GM12878 (cell line): ENCODE results near the gene TCERG1L. TPM values are rescaled to one million over a fixed set of nuclear protein-coding genes. Genes with fewer than 3 reads are reported as not detected.

ENCODE experiments used
- ATAC-seq: fragments of 200-7000 bp; cut with Tn5 transposase; 3 replicates; pipeline ENCODE4 v1.9.1; 2020; ENCODE audit warnings: mild to moderate bottlenecking, moderate library complexity
- BruUV-seq: library from RNA; stranded (reverse); fragments of 400-500 nt; replicated peaks from 2 replicates; lab custom pipeline; 2021; lab: Mats Ljungman, UMichigan
- CTCF ChIA-PET: fragments of 300-600 bp; sonication (Branson Sonifier 250); formaldehyde crosslinking; extraction: SDS; loops from one replicate; lab custom pipeline; 2021; ENCODE audit warnings: inconsistent platforms; lab: Yijun Ruan, JAX
- POLR2A ChIA-PET: fragments of 350-600 bp; formaldehyde crosslinking; extraction: SDS; loops from one replicate; lab custom pipeline; 2021; ENCODE audit warnings: inconsistent platforms; lab: Charles Lee
- RAD21 ChIA-PET: fragments of 300-600 bp; sonication (Branson Sonifier 250); formaldehyde crosslinking; loops from one replicate; lab custom pipeline; 2023; ENCODE audit warnings: antibody characterized with exemption; ENCODE audit not compliant: unreplicated experiment; lab: Charles Lee
- SMC1A ChIA-PET: fragments of 300-600 bp; sonication (Branson Sonifier 250); formaldehyde crosslinking; loops from one replicate; lab custom pipeline; 2023; ENCODE audit not compliant: unreplicated experiment, uncharacterized antibody; lab: Charles Lee
- DNase-seq: peaks from one replicate; pipeline ENCODE4 v3.0.0-alpha.2; 2011; ENCODE audit warnings: low read depth, low spot score
- FAIRE-seq: peaks from 3 replicates; lab custom pipeline; 2011; peaks lifted over from hg19 to GRCh38; lab: Jason Lieb, UNC
- H2AFZ ChIP-seq: 2 replicates; pipeline ENCODE4 v1.6.0; 2011; ENCODE audit warnings: low read depth, low read length, control low read depth; ENCODE audit not compliant: control insufficient read depth
- H3K27ac ChIP-seq: 2 replicates; pipeline ENCODE4 v1.5.1; 2011; ENCODE audit warnings: control low read depth; ENCODE audit not compliant: control insufficient read depth, insufficient read depth
- H3K27me3 ChIP-seq, 2 experiments: replicated peaks in 1 of 2; 2 replicates each; pipeline versions ENCODE4 v1.6.0 to v1.6.1; 2011; ENCODE audit warnings: low read length in 1 of 2; ENCODE audit not compliant: control insufficient read depth in 2 of 2, insufficient read depth in 2 of 2
- H3K36me3 ChIP-seq, 2 experiments: 2 replicates each; pipeline ENCODE4 v1.5.1; 2011; ENCODE audit warnings: low read length in 1 of 2; ENCODE audit not compliant: control insufficient read depth in 2 of 2, insufficient read depth in 2 of 2
- H3K4me1 ChIP-seq: 2 replicates; pipeline ENCODE4 v1.6.1; 2011; ENCODE audit warnings: mild to moderate bottlenecking, low read length, moderate library complexity, mixed read lengths; ENCODE audit not compliant: control insufficient read depth, insufficient read depth
- H3K4me2 ChIP-seq: 2 replicates; pipeline ENCODE4 v1.6.0; 2011; ENCODE audit warnings: control low read depth; ENCODE audit not compliant: control insufficient read depth, insufficient read depth
- H3K4me3 ChIP-seq: fragments of 200-600 bp; sonication (generic); 2 replicates; pipeline ENCODE4 v1.5.1; 2016
- H3K79me2 ChIP-seq: 2 replicates; pipeline ENCODE4 v1.6.0; 2011; ENCODE audit warnings: low read length; ENCODE audit not compliant: control insufficient read depth, insufficient read depth
- H3K9ac ChIP-seq: 2 replicates; pipeline ENCODE4 v1.8.0; 2011; ENCODE audit warnings: low read length, control low read depth, mixed read lengths; ENCODE audit not compliant: control insufficient read depth, insufficient read depth
- H3K9me3 ChIP-seq: replicated peaks from 3 replicates; pipeline ENCODE4 v1.5.1; 2011; ENCODE audit warnings: mild to moderate bottlenecking, low read length; ENCODE audit not compliant: control insufficient read depth, insufficient read depth
- H4K20me1 ChIP-seq: 2 replicates; pipeline ENCODE4 v1.6.0; 2011; ENCODE audit not compliant: control insufficient read depth, insufficient read depth
- CHD2 ChIP-seq: IDR thresholded peaks from 2 replicates; pipeline ENCODE4 v1.6.1; 2011; ENCODE audit warnings: low read depth, low read length, improper control_type of control experiment, borderline replicate concordance
- HCFC1 ChIP-seq: fragments of 150-350 bp; IDR thresholded peaks from 2 replicates; pipeline ENCODE4 v1.6.1; 2014; ENCODE audit warnings: low read length
- HDAC6 ChIP-seq: fragments of 200-600 bp; sonication (generic); IDR thresholded peaks from one replicate; pipeline ENCODE4 v1.8.0; 2017; ENCODE audit warnings: antibody characterized with exemption; ENCODE audit not compliant: unreplicated experiment
- MXI1 ChIP-seq: fragments of 150-350 bp; IDR thresholded peaks from 2 replicates; pipeline ENCODE4 v1.6.1; 2011; ENCODE audit warnings: low read depth, mild to moderate bottlenecking, inconsistent platforms, low read length, improper control_type of control experiment
- NFIC ChIP-seq: IDR thresholded peaks from 2 replicates; pipeline ENCODE4 v1.6.1; 2012; ENCODE audit warnings: low read depth, mild to moderate bottlenecking, inconsistent platforms, low read length, moderate library complexity
- POLR2A ChIP-seq: IDR thresholded peaks from 2 replicates; pipeline ENCODE4 v1.6.1; 2011; ENCODE audit warnings: low read depth, mild to moderate bottlenecking, low read length
- RAD51 ChIP-seq: fragments of 450-650 bp; IDR thresholded peaks from 2 replicates; pipeline ENCODE4 v1.6.1; 2016; ENCODE audit warnings: moderate library complexity, mild to moderate bottlenecking, inconsistent platforms
- RELA ChIP-seq: fragments of 450-650 bp; IDR thresholded peaks from 2 replicates; pipeline ENCODE4 v1.8.0; 2014; ENCODE audit warnings: borderline replicate concordance; ENCODE audit not compliant: partially characterized antibody
- YBX1 ChIP-seq: fragments of 450-650 bp; IDR thresholded peaks from 2 replicates; pipeline ENCODE4 v1.6.1; 2016; ENCODE audit warnings: antibody characterized with exemption
- YY1 ChIP-seq: IDR thresholded peaks from 2 replicates; pipeline ENCODE4 v1.6.1; 2011; ENCODE audit warnings: low read depth, mild to moderate bottlenecking, low read length
- ZBED1 ChIP-seq: IDR thresholded peaks from 2 replicates; pipeline ENCODE4 v1.6.1; 2016; ENCODE audit warnings: borderline replicate concordance
- WGBS: methylation state at CpG from one replicate; pipeline ENCODE4 v1.1.6; 2016; ENCODE audit warnings: low lambda C conversion rate; ENCODE audit not compliant: insufficient replicate concordance, insufficient coverage; ENCODE audit errors: missing lambda C conversion rate; 5-methylcytosine and 5-hydroxymethylcytosine counted together
- in situ Hi-C: fragments of 300-500 bp; cut with MboI; formaldehyde crosslinking; loops from 9 replicates; pipeline ENCODE4 v1.14.3; 2018; ENCODE audit warnings: mixed read lengths
- intact Hi-C: fragments of 100-400 bp; cut with micrococcal nuclease; formaldehyde crosslinking; loops from one replicate; pipeline ENCODE4 v1.14.2; 2022; ENCODE audit not compliant: unreplicated experiment
- polyA plus RNA-seq, 11 experiments: library from polyadenylated mRNA; depleted of rRNA in 4 of 11; unstranded in 6 of 11; stranded (reverse) in 5 of 11; fragments of >200 nt; fragmentation: Nextera tagmentation in 4 of 11; fragmentation: Illumina TruSeq in 1 of 11; extraction: Ambion mirVana in 4 of 11; extraction: Trizol in 1 of 11; gene quantifications; 1 replicate in 1 of 11; 2 replicates in 10 of 11; pipeline versions ENCODE4 v1.2.1 to v1.2.3, GENCODE V29; 2011 to 2016; ENCODE audit warnings: inconsistent platforms in 2 of 11, missing spikeins in 2 of 11, low read depth in 1 of 11
- total RNA-seq, 4 experiments: library from RNA; depleted of rRNA in 3 of 4; stranded (reverse); fragments of >200 nt in 3 of 4; fragmentation: Illumina TruSeq in 1 of 4; extraction: Trizol in 1 of 4; gene quantifications; 2 replicates each; pipeline versions ENCODE4 v1.2.1 to v1.2.3, GENCODE V29; 2013 to 2021
- TF ChIP-seq, protein P1 (sequence below): IDR thresholded peaks from 2 replicates; pipeline ENCODE4 v1.6.1; 2012; ENCODE audit warnings: mild to moderate bottlenecking, low read depth, low read length

Gene TCERG1L
- total and polyA plus RNA-seq, 10 of the 15 experiments (the other 5 are each of a cell fraction or from before 2014, with no cell fraction given) = not detected

DNA sequence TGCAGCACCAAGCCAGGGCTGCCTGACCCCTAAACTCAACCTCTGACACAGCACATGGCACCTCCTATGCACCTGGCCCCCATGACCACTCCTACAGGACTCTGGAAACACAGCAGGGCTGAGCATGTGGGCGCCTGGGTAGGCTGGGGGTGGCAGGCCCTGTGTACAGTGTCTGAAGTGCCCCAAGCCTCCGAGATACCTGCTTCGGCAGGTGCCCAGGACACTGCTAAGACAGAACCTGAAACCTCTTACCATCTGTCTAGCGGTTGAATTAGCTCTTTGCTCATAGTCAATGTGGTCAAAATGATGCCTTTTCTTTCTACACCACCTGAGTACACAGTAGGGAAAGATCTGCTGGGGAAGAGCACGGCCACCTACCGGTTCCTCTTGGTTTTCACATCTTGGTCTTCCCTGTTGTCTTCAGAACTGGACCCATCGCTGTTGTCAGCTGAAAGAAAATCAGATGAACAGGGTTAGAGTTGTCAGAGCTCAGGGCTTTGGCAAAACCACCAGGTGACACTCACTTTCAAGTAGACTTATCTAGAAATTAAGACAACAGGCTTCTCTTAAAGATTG, 177.4 kb downstream of the TCERG1L start:
- ATAC-seq (no peak), FAIRE-seq (no peak), DNase-seq (no peak)
- SMC1A ChIA-PET = no interaction called here
- no peaks in the 10 kb centered on the region for H4K20me1 ChIP-seq
- CTCF ChIA-PET = no interaction called here
- in situ Hi-C loops (no loop called here), intact Hi-C loops (no loop called here)
- POLR2A ChIA-PET = no interaction called here
- no peaks in the 10 kb centered on the region for H3K79me2 ChIP-seq
- H3K4me2 ChIP-seq = no peak overlapping the region
- BruUV-seq = no TSS peak
- H3K27ac ChIP-seq = no peak overlapping the region
- 11% methylated on average over 7 of the region's 7 CpGs for WGBS
- H3K9me3 ChIP-seq = no peaks in the 10 kb centered on the region; the same call in 2 of the 3 replicates
- RAD21 ChIA-PET = no interaction called here
- H3K27me3 ChIP-seq = no peaks in the 10 kb centered on the region
- no peak overlapping the region for H3K9ac ChIP-seq
- no peaks in the 10 kb centered on the region for H3K4me1 ChIP-seq
- H3K36me3 ChIP-seq = no peaks in the 10 kb centered on the region
- TF ChIP-seq CHD2 = no peak
- no peak for TF ChIP-seq ZBED1
- TF ChIP-seq RAD51 = no peak
- TF ChIP-seq NFIC = no peak
- TF ChIP-seq MXI1 = no peak
- TF ChIP-seq RELA = no peak
- TF ChIP-seq YY1 = no peak
- no peak for TF ChIP-seq HCFC1
- TF ChIP-seq POLR2A = no peak
- no peak for TF ChIP-seq YBX1
- TF ChIP-seq HDAC6 = no peak
- TF ChIP-seq, protein P1, sequence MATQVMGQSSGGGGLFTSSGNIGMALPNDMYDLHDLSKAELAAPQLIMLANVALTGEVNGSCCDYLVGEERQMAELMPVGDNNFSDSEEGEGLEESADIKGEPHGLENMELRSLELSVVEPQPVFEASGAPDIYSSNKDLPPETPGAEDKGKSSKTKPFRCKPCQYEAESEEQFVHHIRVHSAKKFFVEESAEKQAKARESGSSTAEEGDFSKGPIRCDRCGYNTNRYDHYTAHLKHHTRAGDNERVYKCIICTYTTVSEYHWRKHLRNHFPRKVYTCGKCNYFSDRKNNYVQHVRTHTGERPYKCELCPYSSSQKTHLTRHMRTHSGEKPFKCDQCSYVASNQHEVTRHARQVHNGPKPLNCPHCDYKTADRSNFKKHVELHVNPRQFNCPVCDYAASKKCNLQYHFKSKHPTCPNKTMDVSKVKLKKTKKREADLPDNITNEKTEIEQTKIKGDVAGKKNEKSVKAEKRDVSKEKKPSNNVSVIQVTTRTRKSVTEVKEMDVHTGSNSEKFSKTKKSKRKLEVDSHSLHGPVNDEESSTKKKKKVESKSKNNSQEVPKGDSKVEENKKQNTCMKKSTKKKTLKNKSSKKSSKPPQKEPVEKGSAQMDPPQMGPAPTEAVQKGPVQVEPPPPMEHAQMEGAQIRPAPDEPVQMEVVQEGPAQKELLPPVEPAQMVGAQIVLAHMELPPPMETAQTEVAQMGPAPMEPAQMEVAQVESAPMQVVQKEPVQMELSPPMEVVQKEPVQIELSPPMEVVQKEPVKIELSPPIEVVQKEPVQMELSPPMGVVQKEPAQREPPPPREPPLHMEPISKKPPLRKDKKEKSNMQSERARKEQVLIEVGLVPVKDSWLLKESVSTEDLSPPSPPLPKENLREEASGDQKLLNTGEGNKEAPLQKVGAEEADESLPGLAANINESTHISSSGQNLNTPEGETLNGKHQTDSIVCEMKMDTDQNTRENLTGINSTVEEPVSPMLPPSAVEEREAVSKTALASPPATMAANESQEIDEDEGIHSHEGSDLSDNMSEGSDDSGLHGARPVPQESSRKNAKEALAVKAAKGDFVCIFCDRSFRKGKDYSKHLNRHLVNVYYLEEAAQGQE = no peak
- no peak overlapping the region for H3K4me3 ChIP-seq
- no peak overlapping the region for H2AFZ ChIP-seq
